Measurements from ENCODE around the gene NCOR1. TPM values are rescaled to one million over a fixed set of nuclear protein-coding genes. Genes with fewer than 3 reads are reported as not detected.
"Not testable (repeated sequence)": the region's sequence is repeated elsewhere in the genome, so short reads cannot be mapped to it uniquely, and the experiment has no call there.

The NCOR1 gene
- total RNA-seq, 1 donor from 2014 or later = 114 TPM

GRCh38 chr17:16085066-16085699 lies 130.2 kb downstream of the NCOR1 start:
- peak; percentile 47 for DNase-seq

DNA sequence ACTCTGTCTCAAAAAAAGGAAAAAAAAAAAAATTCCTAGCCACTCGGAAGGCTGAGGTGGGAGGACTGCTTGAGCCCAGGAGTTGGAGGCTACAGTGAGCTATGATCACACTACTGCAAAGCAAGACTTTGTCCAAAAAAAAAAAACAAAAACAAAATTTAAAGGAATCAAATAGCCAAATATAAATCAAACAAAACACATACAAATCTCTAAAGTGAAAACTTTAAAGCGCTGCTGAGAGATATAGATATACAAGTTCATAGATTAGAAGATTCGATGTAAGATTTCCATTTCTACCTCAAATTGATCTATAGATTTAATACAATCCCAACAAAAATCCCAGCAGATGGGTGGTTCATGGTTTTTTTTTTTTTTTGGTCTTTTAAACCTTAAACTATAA lies 132.1 kb downstream of the NCOR1 start:
- DNase-seq = no peak

DNA sequence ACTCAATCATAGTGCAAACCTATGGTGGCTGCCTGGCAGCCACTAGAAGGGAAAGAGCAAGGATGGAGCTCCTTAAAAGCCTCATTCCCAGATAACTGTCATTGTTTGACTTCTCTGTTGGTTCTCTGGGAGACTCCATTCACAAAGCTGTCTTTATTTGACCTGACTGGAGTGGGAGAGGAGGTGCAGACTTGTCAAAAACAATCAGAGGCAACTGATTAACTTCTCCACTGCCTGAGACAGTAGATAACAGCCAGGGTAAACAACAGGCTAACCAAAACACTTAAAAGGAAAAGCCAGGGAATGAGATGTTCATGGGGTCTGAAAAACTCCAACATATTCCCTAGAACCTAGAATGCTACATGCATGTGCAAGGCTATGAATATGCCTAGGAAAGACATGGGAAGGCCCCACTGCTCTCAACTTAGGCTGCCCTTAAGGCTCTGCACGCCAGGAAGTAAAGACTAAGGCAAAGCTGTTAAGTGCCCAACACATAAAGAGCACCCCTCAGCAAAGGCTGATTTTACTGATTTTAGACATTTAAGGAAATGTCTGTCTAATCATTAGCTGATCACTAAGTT lies 133.7 kb downstream of the NCOR1 start:
- DNase-seq = no peak

DNA sequence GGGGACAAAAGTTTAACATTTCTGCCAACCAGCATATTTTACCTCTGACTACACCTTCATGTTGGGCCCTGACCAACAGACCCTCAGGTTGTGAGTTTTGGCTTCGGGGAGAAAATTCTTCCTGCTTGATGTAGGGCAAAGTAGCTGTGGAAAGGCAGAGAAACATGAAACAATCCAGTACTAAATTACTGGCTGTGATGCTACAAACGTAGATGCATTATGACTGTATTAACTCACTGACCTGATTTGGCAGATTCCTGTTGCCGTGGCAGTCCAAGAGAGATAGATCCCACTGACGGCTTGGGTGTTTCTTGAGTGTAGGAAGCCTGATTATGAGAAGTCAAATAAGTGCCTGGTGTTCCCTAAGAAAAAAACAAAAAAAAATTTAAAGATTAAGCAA lies 135.0 kb downstream of the NCOR1 start:
- no peak for DNase-seq

DNA sequence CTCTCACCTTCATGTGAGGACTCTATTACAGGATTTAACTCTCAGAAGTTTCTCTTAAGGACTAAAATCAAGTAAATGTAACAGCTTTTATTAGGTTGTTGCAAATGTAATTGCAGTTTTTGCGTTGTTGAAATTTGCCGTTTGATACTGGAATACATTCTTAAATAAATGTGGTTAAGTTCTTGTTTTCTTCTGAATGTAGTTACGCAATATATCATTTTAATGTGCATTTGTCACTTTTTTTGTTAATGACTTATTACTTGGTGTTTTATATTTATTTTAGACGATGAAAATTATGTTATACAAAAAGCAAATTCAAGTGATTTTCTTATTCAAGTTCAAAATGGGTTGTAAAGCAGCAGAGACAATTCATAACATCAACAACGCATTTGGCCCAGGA lies 139.4 kb downstream of the NCOR1 start:
- DNase-seq = no peak

DNA sequence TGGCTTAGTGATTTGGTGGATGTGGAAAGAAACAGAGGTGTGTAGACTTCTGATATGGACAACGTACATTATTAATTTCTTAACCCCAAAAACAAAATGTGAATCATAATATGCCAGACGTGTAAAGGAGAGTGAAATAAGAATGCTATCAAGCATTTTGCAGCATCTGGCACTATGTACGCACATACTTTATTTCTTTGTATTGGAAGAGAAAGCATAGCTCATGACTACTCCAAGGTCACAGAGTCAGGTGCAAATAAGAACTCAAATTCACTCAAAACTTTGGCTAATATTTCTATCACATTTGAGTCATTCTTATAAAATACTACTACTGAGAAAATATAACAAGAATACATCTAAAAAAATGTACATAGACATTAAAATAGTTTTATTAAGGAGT lies 140.9 kb downstream of the NCOR1 start:
- DNase-seq = no peak

DNA sequence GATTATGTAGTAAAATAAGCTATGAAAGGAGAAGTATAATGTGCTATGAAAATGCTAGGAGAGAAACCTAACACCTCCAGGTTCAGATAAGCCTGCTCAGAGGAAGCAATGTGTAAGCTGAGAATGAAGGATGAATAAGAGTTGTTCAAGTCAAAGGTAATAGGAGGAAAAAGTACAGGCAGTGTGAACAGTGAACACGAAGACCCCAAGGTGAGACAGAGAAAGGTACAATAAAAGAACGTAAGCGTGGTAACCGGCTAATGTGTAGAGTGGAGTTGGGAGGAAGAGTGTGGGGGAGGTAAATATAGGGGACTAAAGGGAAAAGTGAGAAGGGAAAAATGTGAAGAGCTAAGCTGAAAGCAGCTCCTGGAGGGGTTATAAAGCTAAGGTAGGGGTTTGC lies 141.5 kb downstream of the NCOR1 start:
- no peak for DNase-seq

DNA sequence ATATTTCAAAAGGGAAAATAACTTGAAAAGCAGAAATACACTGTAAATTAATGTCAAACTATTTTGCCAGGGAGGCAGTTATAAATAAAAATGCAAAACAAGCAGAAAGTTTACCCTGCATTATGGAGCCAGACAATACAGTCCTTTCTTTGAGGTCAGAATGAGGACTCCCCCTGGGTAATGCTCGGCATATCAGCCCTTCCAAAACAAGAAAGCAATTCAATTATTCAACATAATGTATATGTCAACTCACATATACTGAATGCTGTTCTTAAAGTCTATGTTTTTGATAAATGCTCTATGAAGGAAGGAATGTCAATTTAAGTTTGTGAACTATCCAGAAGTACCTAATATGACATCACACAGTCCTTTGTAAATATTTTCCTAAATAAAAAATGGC lies 143.3 kb downstream of the NCOR1 start:
- no peak for DNase-seq

DNA sequence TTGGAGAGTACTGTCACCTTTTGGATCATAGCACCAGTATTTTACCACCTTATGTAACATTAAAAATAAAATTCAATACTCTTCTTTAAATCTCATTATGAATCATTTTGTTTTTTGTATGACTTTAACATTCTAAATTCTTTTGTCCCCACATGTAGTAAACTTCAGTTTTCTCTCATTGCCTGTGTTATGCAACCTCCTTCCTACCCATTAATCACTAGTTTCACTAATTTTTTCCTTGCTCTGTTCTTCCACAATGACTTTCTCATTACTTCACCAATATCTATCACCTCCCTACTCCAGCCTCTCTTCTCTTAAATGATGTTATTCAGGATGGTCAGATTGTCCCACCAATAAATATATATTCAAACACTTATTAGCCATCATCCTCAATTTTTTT lies 147.0 kb downstream of the NCOR1 start:
- no peak for DNase-seq

GRCh38 chr17:16066125-16066524 lies 149.2 kb downstream of the NCOR1 start:
- DNase-seq = no peak

DNA sequence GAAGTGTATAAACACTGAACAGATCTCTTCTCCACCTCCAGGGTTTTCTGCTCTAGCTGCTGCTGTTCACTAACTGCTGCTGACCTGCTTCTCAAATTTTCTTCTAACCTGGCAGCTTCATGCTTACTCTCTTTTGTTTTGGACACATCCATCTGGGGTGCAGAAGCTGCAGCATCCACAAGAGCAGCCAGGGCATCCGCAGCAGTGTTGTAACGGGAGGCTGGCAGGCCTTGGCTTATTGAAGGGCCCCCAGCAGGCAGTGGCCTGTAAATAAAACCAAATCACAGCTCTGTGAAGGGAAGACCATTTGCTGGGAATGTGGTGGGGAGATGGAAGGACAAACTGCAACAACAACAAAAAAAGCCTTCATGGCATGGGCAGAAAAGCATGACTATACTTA lies 153.7 kb downstream of the NCOR1 start:
- no peak for DNase-seq

DNA sequence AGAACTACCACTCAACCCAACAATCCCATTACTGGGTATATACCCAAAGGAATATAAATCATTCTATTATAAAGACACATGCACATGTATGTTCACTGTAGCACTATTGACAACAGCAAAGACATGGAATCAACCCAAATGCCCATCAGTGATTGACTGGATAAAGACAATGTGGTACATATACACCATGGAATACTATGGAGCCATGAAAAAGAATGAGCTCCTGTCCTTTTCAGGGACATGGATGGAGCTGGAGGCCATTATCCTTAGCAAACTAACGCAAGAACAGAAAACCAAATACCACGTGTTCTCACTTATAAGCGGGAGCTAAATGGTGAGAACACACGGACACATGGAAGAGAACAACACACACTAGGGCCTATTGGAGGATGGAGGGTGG lies 160.2 kb downstream of the NCOR1 start:
- not testable (repeated sequence) for DNase-seq

DNA sequence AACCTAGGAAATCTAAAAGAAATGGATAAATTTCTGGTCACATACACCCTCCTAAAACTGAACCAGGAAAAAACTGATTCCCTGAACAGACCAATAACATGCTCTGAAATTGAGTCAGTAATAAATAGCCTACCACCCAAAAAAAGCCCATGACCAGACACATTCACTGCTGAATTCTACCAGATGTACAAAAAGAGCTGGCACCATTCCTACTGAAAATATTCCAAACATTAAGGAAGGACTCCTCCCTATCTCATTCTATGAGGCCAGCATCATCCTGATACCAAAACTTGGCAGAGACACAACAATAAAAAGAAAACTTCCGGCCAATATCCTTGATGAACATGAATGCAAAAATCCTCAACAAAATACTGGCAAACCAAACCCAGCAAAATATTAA lies 162.8 kb downstream of the NCOR1 start:
- no peak for DNase-seq

DNA sequence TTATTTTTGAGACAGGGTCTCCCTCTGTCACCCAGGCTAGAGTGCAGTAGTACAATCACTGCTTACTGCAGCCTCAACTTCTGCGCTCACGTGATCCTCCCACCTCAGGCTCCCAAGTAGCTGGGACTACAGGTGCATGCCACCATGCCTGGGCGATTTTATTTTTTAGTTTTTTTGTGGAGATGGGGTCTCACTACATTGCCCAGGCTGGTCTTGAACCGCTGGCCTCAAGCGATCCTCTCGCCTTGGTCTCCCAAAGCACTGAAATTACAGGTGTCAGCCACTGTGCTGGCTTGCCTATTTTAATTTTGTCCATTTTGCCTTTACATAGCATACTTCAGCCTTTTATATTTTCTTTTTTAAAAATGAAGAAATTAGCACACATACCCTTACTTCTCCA lies 164.5 kb downstream of the NCOR1 start:
- DNase-seq = no peak

DNA sequence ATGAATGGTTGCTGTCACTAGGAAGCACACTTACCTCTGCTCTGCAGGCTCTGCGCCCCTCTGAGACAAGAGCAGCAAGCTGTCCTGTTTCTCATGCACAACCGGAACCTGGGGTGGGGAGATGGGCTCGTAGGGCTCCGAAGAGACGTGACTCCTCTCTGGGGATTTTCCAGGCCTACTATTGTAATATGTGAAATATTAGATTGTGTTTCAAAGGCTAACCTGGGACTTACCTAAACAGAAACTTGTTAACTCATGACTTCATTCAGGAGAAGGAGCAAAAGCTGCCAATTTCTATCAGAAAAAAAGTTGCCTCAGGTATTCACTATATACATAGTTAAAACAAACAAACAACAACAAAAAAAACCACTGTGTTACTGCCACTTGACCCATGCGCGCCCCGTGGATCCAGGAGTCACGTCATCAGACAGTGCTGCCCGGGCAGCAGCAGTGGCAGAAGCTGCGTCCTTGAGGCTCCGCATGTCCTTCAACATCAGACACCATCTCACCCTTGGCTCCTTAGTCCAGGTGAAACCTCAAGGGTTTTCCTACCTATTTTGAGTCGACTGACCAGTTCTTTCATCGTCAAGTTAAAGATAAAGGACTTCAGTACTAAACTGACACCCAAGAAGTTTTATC lies 166.4 kb downstream of the NCOR1 start:
- DNase-seq = no peak

- no peak for DNase-seq
Measured at GRCh38 chr17:16046966-16047365, 168.4 kb downstream of the NCOR1 start.

- DNase-seq = no peak
Measured at GRCh38 chr17:16044487-16044886, 170.8 kb downstream of the NCOR1 start.

DNA sequence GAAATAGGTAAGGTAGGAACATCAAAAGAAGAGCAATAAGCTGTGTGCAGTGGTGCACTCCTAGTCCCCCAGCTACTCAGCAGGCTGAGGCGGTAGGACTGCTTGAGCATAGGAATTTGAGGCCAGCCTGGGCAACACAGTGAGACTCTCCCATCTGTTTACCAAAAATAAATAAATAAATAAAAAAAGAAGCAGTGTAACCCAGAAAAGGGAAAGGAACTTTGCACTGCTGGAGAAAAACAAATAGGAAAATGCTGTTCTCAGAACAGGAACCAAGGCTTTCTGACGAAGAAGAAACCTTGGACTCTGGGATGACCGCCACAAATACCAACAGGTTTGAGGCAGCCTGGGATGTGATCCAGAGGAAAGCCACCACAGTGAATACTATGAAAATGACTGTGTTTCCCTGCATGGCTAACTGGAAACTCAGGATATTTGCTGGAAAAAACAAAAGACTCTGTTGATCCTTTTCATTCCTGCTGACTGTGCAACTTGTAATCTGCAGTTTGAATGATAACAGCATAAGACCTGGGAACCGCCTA lies 174.6 kb downstream of the NCOR1 start:
- no peak for DNase-seq

DNA sequence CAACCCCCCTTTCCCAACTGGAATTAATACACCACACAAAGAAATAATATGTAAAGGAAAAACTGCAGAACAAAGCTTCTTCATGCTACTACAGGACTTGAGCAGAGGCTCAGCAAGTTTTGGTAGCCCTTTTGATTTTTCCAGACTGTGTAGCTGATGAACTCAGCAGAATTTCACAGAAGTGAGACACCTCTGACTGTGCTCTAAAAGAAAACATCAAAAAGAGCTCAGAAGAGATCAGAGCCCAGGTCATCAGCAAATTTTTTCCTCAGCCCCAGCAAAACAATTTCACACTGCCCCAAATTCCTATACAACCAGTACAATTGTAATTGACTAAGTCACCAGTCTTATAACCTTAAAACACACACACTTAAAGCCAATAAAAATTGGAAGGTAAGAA lies 177.7 kb downstream of the NCOR1 start:
- no peak for DNase-seq

- DNase-seq = no peak
Measured at GRCh38 chr17:16036261-16036660, 179.1 kb downstream of the NCOR1 start.

GRCh38 chr17:16033729-16034349 lies 181.5 kb downstream of the NCOR1 start:
- no peak for DNase-seq

DNA sequence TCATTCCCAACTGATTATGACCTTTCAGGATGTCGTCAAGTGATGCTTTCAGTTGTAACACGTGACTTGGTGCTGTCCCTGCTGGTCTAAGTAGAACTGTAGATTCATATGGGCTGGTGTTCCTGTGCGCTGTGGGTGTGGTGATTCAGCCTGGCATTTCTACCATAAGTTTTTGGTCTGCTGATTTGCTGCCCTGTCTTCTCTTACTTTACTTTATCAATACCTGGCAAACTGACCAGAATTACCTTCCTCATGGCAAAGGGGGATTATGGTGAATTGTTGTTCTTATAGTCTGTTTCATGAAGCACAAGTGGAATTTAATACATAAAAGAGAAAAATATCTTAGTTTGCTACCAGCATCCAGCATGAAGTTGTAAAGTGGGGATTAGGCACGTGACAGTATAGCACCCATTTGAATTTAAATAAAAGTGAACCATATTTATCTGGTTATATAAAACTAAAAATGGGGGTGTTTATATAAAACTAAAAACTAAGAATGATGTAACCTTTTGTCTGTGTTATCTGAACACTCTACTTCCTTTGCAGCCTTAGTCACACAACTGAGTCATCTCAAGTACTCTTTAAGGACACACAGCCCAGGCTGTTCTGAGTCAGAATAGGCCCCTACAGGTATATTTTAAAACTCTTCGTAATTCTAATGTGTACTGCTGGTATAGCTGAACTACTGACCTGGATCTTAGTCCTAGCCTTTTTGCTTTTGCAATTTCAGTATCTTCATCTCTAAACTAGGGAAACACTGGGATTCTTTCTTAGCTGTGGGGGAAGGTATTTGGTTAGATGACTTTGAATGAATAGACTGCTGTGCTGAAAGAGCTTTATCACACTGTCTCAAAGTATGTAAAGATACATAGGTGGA lies 187.4 kb downstream of the NCOR1 start:
- DNase-seq = peak; percentile 93

GRCh38 chr17:16026895-16027294 lies 188.4 kb downstream of the NCOR1 start:
- no peak for DNase-seq

Measured in dermis blood vessel endothelial cell (primary cell).